ENCODE results near the gene TMEM95.

GRCh38 chr17:7389924-7390910 is 35.3 kb downstream of the TMEM95 start:
- TF ChIP-seq CTCF (optimal IDR thresholded peaks at IDR 0.05 in 1 of 3, IDR thresholded peaks at IDR 0.05 in 1 of 3, conservative IDR thresholded peaks at IDR 0.05 in 1 of 3; ENCODE audit: extremely low read depth in 1 of 3, insufficient read depth in 2 of 3, low read length in 3 of 3) (no peak), EZH2 (IDR thresholded peaks at IDR 0.05; ENCODE audit: low read length) (no peak)

Measured in keratinocyte (primary cell).